Femur (tissue), 1 donor: ENCODE data around the gene CPT1B.

Experiments used
- DNase-seq: peaks from one replicate; pipeline ENCODE4 v3.0.0-alpha.2; 2017

CPT1B gene

GRCh38 chr22:50568626-50569025, 9.6 kb downstream of the CPT1B start:
- DNase-seq: peak; percentile 15

- no peak for DNase-seq
Measured at GRCh38 chr22:50567721-50568252, 10.4 kb downstream of the CPT1B start.

- DNase-seq: no peak
Measured at GRCh38 chr22:50564289-50564688, 13.9 kb downstream of the CPT1B start.

GRCh38 chr22:50563413-50564160, 14.6 kb downstream of the CPT1B start:
- no peak for DNase-seq

GRCh38 chr22:50562523-50563412, 15.5 kb downstream of the CPT1B start, which contains the start of gene SYCE3:
Gene SYCE3, minus strand, starts transcription at chr22:50562919. Its CDS starts 6,514 bp downstream, at chr22:50556405.
- DNase-seq: peak; percentile 96

- DNase-seq: no peak
Measured at GRCh38 chr22:50561401-50562358, 16.5 kb downstream of the CPT1B start.

GRCh38 chr22:50560034-50560433, 18.2 kb downstream of the CPT1B start:
- DNase-seq: no peak

- no peak for DNase-seq
Measured at GRCh38 chr22:50556703-50557102, 21.5 kb downstream of the CPT1B start.

GRCh38 chr22:50553310-50553709, 24.9 kb downstream of the CPT1B start:
- no peak for DNase-seq

GRCh38 chr22:50551160-50551752, 27.0 kb downstream of the CPT1B start:
- no peak for DNase-seq

- no peak for DNase-seq
Measured at GRCh38 chr22:50550395-50550794, 27.8 kb downstream of the CPT1B start.

GRCh38 chr22:50548921-50549790, 29.1 kb downstream of the CPT1B start:
- DNase-seq: no peak

GRCh38 chr22:50548040-50548920, 29.9 kb downstream of the CPT1B start:
- no peak for DNase-seq

GRCh38 chr22:50547263-50547985, 30.8 kb downstream of the CPT1B start:
- DNase-seq: no peak

- DNase-seq: no peak
Measured at GRCh38 chr22:50546326-50547262, 31.6 kb downstream of the CPT1B start.

GRCh38 chr22:50545522-50546325, 32.5 kb downstream of the CPT1B start, which contains the start of gene KLHDC7B:
Gene KLHDC7B, plus strand, starts transcription at chr22:50545899. Its CDS starts 345 bp downstream, at chr22:50546244.
- DNase-seq: no peak

- no peak for DNase-seq
Measured at GRCh38 chr22:50544746-50545253, 33.4 kb downstream of the CPT1B start.
